Breast epithelium (tissue), 4 donors: ENCODE results near the gene COL6A5. TPM values are rescaled to one million over a fixed set of nuclear protein-coding genes. Genes with fewer than 3 reads are reported as not detected.

Experiments used
- DNase-seq, 2 donors: peaks; one replicate each; pipeline ENCODE4 v3.0.0-alpha.2; 2019; ENCODE audit warnings: low spot score in 2 of 2
- H3K27ac ChIP-seq, 2 donors: fragments of 200-600 bp; sonication (generic) in 1 of 2; one replicate each; pipeline ENCODE4 v1.5.1; 2016 to 2019; ENCODE audit warnings: mild to moderate bottlenecking in 1 of 2
- H3K27me3 ChIP-seq, 2 donors: fragments of 200-600 bp; sonication (generic) in 1 of 2; one replicate each; pipeline versions ENCODE4 v1.5.1 to v1.6.0; 2017 to 2019; ENCODE audit warnings: control low read depth in 1 of 2, mild to moderate bottlenecking in 1 of 2
- H3K36me3 ChIP-seq: fragments of 200-600 bp; one replicate; pipeline ENCODE4 v1.5.1; 2019
- H3K4me1 ChIP-seq, 2 donors: fragments of 200-600 bp; sonication (generic); one replicate each; pipeline ENCODE4 v1.5.1; 2016 to 2019; ENCODE audit warnings: control low read depth in 1 of 2
- H3K4me3 ChIP-seq, 3 donors: fragments of 200-600 bp; sonication (generic); 1 replicate in 2 of 3; 2 replicates in 1 of 3; pipeline ENCODE4 v1.5.1; 2016 to 2019; ENCODE audit warnings: mild to moderate bottlenecking in 3 of 3, moderate library complexity in 2 of 3
- H3K9me3 ChIP-seq, 2 donors: fragments of 200-600 bp; sonication (generic) in 1 of 2; one replicate each; pipeline ENCODE4 v1.5.1; 2016 to 2019; ENCODE audit warnings: control low read depth in 1 of 2
- POLR2A ChIP-seq: fragments of 450-650 bp; IDR thresholded peaks from one replicate; pipeline ENCODE4 v1.6.1; 2016; ENCODE audit warnings: antibody characterized with exemption, mild to moderate bottlenecking, moderate library complexity
- POLR2AphosphoS5 ChIP-seq, 3 donors: sonication (generic); formaldehyde crosslinking; IDR thresholded peaks; one replicate each; pipeline ENCODE4 v1.6.1; 2017; ENCODE audit warnings: antibody characterized with exemption in 3 of 3
- intact Hi-C: fragments of 100-400 bp; cut with DNase I; formaldehyde crosslinking; loops from one replicate; pipeline ENCODE4 v1.15.1; 2023; ENCODE audit warnings: low total_unique reads
- total RNA-seq, 3 donors: library from RNA; depleted of rRNA; stranded (reverse); fragments of >200 nt; gene quantifications; one replicate each; pipeline ENCODE4 v1.1.0, GENCODE V29; 2016
- TF ChIP-seq, protein P1 (sequence below), 3 donors: fragments of 450-650 bp; IDR thresholded peaks; one replicate each; pipeline ENCODE4 v1.5.1; 2016 to 2017; ENCODE audit warnings: antibody characterized with exemption in 3 of 3, mild to moderate bottlenecking in 3 of 3, moderate library complexity in 3 of 3

The COL6A5 gene, protein sequence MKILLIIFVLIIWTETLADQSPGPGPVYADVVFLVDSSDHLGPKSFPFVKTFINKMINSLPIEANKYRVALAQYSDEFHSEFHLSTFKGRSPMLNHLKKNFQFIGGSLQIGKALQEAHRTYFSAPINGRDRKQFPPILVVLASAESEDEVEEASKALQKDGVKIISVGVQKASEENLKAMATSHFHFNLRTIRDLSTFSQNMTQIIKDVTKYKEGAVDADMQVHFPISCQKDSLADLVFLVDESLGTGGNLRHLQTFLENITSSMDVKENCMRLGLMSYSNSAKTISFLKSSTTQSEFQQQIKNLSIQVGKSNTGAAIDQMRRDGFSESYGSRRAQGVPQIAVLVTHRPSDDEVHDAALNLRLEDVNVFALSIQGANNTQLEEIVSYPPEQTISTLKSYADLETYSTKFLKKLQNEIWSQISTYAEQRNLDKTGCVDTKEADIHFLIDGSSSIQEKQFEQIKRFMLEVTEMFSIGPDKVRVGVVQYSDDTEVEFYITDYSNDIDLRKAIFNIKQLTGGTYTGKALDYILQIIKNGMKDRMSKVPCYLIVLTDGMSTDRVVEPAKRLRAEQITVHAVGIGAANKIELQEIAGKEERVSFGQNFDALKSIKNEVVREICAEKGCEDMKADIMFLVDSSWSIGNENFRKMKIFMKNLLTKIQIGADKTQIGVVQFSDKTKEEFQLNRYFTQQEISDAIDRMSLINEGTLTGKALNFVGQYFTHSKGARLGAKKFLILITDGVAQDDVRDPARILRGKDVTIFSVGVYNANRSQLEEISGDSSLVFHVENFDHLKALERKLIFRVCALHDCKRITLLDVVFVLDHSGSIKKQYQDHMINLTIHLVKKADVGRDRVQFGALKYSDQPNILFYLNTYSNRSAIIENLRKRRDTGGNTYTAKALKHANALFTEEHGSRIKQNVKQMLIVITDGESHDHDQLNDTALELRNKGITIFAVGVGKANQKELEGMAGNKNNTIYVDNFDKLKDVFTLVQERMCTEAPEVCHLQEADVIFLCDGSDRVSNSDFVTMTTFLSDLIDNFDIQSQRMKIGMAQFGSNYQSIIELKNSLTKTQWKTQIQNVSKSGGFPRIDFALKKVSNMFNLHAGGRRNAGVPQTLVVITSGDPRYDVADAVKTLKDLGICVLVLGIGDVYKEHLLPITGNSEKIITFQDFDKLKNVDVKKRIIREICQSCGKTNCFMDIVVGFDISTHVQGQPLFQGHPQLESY (N-terminal part only)
- total RNA-seq, result not detected

DNA sequence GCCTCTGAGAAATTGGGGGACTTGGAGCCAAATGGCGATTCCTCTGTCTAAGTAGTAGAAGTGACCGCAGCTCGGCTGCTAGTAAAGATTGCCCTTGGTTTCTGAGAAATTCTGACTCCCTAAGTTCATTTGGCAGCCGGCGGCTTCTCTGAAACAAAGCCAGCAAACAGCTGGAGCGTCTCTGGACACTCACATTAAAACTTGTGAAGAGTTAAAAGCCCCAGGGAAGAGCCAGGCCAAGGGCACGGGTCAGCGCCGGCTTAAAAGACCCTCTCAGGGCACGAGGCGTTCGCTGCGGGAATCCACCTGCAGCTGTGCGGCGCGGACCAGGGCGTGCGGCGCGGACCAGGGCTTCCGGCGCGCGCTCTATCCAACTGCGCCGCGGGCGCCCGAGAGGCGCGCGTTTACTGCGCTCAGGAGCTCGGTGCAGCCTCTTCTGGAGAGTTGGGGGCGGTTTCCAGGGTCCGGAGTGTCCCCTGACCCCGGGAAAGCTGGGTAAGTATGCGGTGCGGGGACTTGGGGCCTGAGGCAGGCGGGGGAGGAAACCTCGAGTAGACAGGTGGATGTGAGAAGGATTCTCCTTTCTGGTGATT, at the start of gene COL6A5:
Gene COL6A5, plus strand, starts transcription at position 186 of the 593 bp plus-strand sequence. CDS start 27,967 bp downstream, outside the sequence.
- Histone ChIP-seq H3K4me3 (peak within 1 kb of the TSS in 1 of 3 donors; percentile 13), H3K9me3 (no peaks in the 10 kb centered on the region), H3K36me3 (no peaks in the 10 kb centered on the region), H3K4me1 (no peaks in the 10 kb centered on the region), H3K27me3 (peaks cover 0 to 16% of the 10 kb centered on the region in 2 donors), H3K27ac (no peak within 1 kb of the TSS)
- no peak for DNase-seq
- intact Hi-C loops, result no loop called here
- TF ChIP-seq, protein P1, sequence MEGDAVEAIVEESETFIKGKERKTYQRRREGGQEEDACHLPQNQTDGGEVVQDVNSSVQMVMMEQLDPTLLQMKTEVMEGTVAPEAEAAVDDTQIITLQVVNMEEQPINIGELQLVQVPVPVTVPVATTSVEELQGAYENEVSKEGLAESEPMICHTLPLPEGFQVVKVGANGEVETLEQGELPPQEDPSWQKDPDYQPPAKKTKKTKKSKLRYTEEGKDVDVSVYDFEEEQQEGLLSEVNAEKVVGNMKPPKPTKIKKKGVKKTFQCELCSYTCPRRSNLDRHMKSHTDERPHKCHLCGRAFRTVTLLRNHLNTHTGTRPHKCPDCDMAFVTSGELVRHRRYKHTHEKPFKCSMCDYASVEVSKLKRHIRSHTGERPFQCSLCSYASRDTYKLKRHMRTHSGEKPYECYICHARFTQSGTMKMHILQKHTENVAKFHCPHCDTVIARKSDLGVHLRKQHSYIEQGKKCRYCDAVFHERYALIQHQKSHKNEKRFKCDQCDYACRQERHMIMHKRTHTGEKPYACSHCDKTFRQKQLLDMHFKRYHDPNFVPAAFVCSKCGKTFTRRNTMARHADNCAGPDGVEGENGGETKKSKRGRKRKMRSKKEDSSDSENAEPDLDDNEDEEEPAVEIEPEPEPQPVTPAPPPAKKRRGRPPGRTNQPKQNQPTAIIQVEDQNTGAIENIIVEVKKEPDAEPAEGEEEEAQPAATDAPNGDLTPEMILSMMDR (IDR thresholded peaks at IDR 0.05), result no peak
- no peak for TF ChIP-seq POLR2AphosphoS5 (IDR thresholded peaks at IDR 0.05)
- no peak for TF ChIP-seq POLR2A

- TF ChIP-seq POLR2A (no peak), POLR2AphosphoS5 (IDR thresholded peaks at IDR 0.05) (no peak)
- TF ChIP-seq, protein P1 (IDR thresholded peaks at IDR 0.05), result no peak
- Histone ChIP-seq H3K4me1 (no peaks in the 10 kb centered on the region), H3K27ac (no peak overlapping the region), H3K36me3 (no peaks in the 10 kb centered on the region), H3K4me3 (no peak overlapping the region), H3K27me3 (no peaks in the 10 kb centered on the region), H3K9me3 (no peaks in the 10 kb centered on the region)
- no peak for DNase-seq
- intact Hi-C loops, result no loop called here
These were observed 45.9 kb upstream of the COL6A5 start for GRCh38 chr3:130299531-130299930.

DNA sequence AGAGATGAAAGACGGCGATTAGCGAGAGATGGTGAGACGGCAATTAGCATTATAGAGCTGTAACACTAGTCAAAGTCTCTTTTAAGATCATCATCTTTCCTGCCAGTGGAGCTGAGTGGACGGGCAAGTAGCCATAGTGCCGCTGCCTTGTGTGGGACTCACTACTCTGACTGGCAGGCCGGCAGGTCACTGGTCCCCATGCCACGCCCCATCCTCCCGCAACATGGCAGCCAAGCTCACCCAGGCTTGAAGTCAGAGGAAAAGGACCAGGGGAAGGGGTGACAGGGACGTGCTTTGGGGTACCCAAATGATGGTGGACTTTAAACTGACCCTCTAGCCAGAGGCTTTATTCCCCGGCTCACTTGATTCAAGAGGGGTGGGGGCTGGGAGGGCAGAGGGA, 44.6 kb upstream of the COL6A5 start:
- Histone ChIP-seq H3K27ac (no peak overlapping the region), H3K9me3 (no peaks in the 10 kb centered on the region), H3K36me3 (no peaks in the 10 kb centered on the region), H3K27me3 (no peaks in the 10 kb centered on the region), H3K4me3 (no peak overlapping the region), H3K4me1 (no peaks in the 10 kb centered on the region)
- intact Hi-C loops, result no loop called here
- TF ChIP-seq POLR2A, result no peak
- no peak for TF ChIP-seq POLR2AphosphoS5 (IDR thresholded peaks at IDR 0.05)
- TF ChIP-seq, protein P1 (IDR thresholded peaks at IDR 0.05), result no peak
- DNase-seq, result no peak

- no peaks in the 10 kb centered on the region for H3K4me1 ChIP-seq
- H3K4me3 ChIP-seq, result no peak overlapping the region
- intact Hi-C loops, result no loop called here
- no peaks in the 10 kb centered on the region for H3K9me3 ChIP-seq
- no peaks in the 10 kb centered on the region for H3K27me3 ChIP-seq
- TF ChIP-seq, protein P1 (IDR thresholded peaks at IDR 0.05), result no peak
- no peak for TF ChIP-seq POLR2AphosphoS5 (IDR thresholded peaks at IDR 0.05)
- no peak for TF ChIP-seq POLR2A
- H3K36me3 ChIP-seq, result no peaks in the 10 kb centered on the region
- no peak overlapping the region for H3K27ac ChIP-seq
- DNase-seq, result no peak
These were observed 35.4 kb upstream of the COL6A5 start for GRCh38 chr3:130310109-130310508.
